WTC11 (cell line): ENCODE measurements around the gene EMILIN3. TPM values are rescaled to one million over a fixed set of nuclear protein-coding genes. Genes with fewer than 3 reads are reported as not detected.

Experiments
- ATAC-seq: fragments of 200-7000 bp; cut with Tn5 transposase; 2 replicates; pipeline ENCODE4 v1.10.0; 2021; ENCODE audit warnings: mild to moderate bottlenecking, moderate library complexity
- CTCF ChIA-PET: fragments of 300-600 bp; sonication (Branson Sonifier 250); formaldehyde crosslinking; loops from one replicate; lab custom pipeline; 2021; ENCODE audit warnings: antibody characterized with exemption; lab: Charles Lee
- POLR2A ChIA-PET: fragments of 350-600 bp; sonication (Branson Sonifier 250); formaldehyde crosslinking; loops from one replicate; lab custom pipeline; 2021; ENCODE audit warnings: antibody characterized with exemption; lab: Charles Lee
- DNase-seq: peaks from one replicate; pipeline ENCODE4 v3.0.0; 2021; ENCODE audit warnings: low spot score
- H3K27ac Mint-ChIP-seq: 2 replicates; pipeline ENCODE4 v1.8.0; 2021; ENCODE audit warnings: mixed read lengths
- H3K27me3 Mint-ChIP-seq: 2 replicates; pipeline ENCODE4 v1.8.0; 2021; ENCODE audit warnings: low read depth, mild to moderate bottlenecking, moderate library complexity, mixed read lengths
- H3K36me3 Mint-ChIP-seq: 2 replicates; pipeline ENCODE4 v1.8.0; 2021; ENCODE audit warnings: mixed read lengths
- H3K4me1 Mint-ChIP-seq: 2 replicates; pipeline ENCODE4 v1.8.0; 2022; ENCODE audit warnings: mixed read lengths
- H3K4me3 Mint-ChIP-seq: 2 replicates; pipeline ENCODE4 v1.8.0; 2021; ENCODE audit warnings: mild to moderate bottlenecking, moderate library complexity, mixed read lengths
- H3K9me3 Mint-ChIP-seq: 2 replicates; pipeline ENCODE4 v1.8.0; 2021; ENCODE audit warnings: mixed read lengths
- E2F1 ChIP-seq: sonication (generic); formaldehyde crosslinking; IDR thresholded peaks from 2 replicates; pipeline ENCODE4 v1.8.0; 2022; ENCODE audit warnings: mild to moderate bottlenecking, missing genetic modification reagents
- FOXK1 ChIP-seq: sonication (generic); formaldehyde crosslinking; IDR thresholded peaks from 2 replicates; pipeline ENCODE4 v1.8.0; 2022; ENCODE audit warnings: mild to moderate bottlenecking, moderate library complexity, missing genetic modification reagents
- GABPB1 ChIP-seq: sonication (generic); formaldehyde crosslinking; IDR thresholded peaks from 2 replicates; pipeline ENCODE4 v1.8.1; 2023; ENCODE audit warnings: mild to moderate bottlenecking, missing genetic modification reagents
- IRF1 ChIP-seq: sonication (generic); formaldehyde crosslinking; IDR thresholded peaks from 2 replicates; pipeline ENCODE4 v1.8.0; 2023; ENCODE audit warnings: missing genetic modification reagents
- JUN ChIP-seq: sonication (generic); formaldehyde crosslinking; IDR thresholded peaks from 2 replicates; pipeline ENCODE4 v1.8.0; 2023; ENCODE audit warnings: mild to moderate bottlenecking, missing genetic modification reagents
- NFE2L1 ChIP-seq: sonication (generic); formaldehyde crosslinking; IDR thresholded peaks from 2 replicates; pipeline ENCODE4 v1.8.1; 2023; ENCODE audit warnings: missing genetic modification reagents
- NR2C2 ChIP-seq: sonication (generic); formaldehyde crosslinking; IDR thresholded peaks from 2 replicates; pipeline ENCODE4 v1.8.0; 2022; ENCODE audit warnings: mild to moderate bottlenecking, missing genetic modification reagents
- TCF7 ChIP-seq: sonication (generic); formaldehyde crosslinking; IDR thresholded peaks from 2 replicates; pipeline ENCODE4 v1.8.0; 2022; ENCODE audit warnings: mild to moderate bottlenecking, low read depth, missing genetic modification reagents, moderate library complexity
- TEAD4 ChIP-seq: sonication (generic); formaldehyde crosslinking; IDR thresholded peaks from 2 replicates; pipeline ENCODE4 v1.8.0; 2022; ENCODE audit warnings: mild to moderate bottlenecking, missing genetic modification reagents
- TP53 ChIP-seq: sonication (generic); formaldehyde crosslinking; IDR thresholded peaks from 2 replicates; pipeline ENCODE4 v1.8.1; 2023; ENCODE audit warnings: mild to moderate bottlenecking, missing genetic modification reagents
- ZBTB43 ChIP-seq: sonication (generic); formaldehyde crosslinking; IDR thresholded peaks from 2 replicates; pipeline ENCODE4 v1.8.1; 2023; ENCODE audit warnings: mild to moderate bottlenecking, missing genetic modification reagents
- ZNF138 ChIP-seq: sonication (generic); formaldehyde crosslinking; conservative IDR thresholded peaks from 2 replicates; pipeline ENCODE4 v1.8.1; 2022; ENCODE audit warnings: mild to moderate bottlenecking, moderate library complexity, missing genetic modification reagents
- ZNF232 ChIP-seq: sonication (generic); formaldehyde crosslinking; IDR thresholded peaks from 2 replicates; pipeline ENCODE4 v1.8.0; 2022; ENCODE audit warnings: mild to moderate bottlenecking, missing genetic modification reagents
- ZNF416 ChIP-seq: fragments of 250-450 bp; sonication (Bioruptor Pico); IDR thresholded peaks from 2 replicates; pipeline ENCODE4 v1.9.0; 2021; ENCODE audit warnings: mild to moderate bottlenecking, inconsistent platforms
- ZNF423 ChIP-seq: fragments of 250-450 bp; sonication (Bioruptor Pico); IDR thresholded peaks from 2 replicates; pipeline ENCODE4 v2.1.2; 2022; ENCODE audit warnings: mild to moderate bottlenecking, moderate library complexity
- ZNF512 ChIP-seq: sonication (generic); formaldehyde crosslinking; IDR thresholded peaks from 2 replicates; pipeline ENCODE4 v1.8.1; 2022; ENCODE audit warnings: missing genetic modification reagents, borderline replicate concordance
- total RNA-seq: library from RNA; stranded (reverse); gene quantifications from 3 replicates; pipeline ENCODE4 v1.2.3, GENCODE V29; 2021
- TF ChIP-seq, protein P1 (sequence below): sonication (generic); formaldehyde crosslinking; IDR thresholded peaks from 2 replicates; pipeline ENCODE4 v1.8.0; 2022; ENCODE audit warnings: mild to moderate bottlenecking, missing genetic modification reagents
- TF ChIP-seq, protein P2 (sequence below): sonication (generic); formaldehyde crosslinking; IDR thresholded peaks from 2 replicates; pipeline ENCODE4 v1.8.0; 2022; ENCODE audit warnings: mild to moderate bottlenecking, missing genetic modification reagents
- TF ChIP-seq, protein P3 (sequence below): sonication (generic); formaldehyde crosslinking; IDR thresholded peaks from 2 replicates; pipeline ENCODE4 v1.8.1; 2022; ENCODE audit warnings: mild to moderate bottlenecking, missing genetic modification reagents, moderate library complexity, borderline replicate concordance

The EMILIN3 gene
- total RNA-seq, 1 experiment from 2014 or later: 5.5 TPM

DNA sequence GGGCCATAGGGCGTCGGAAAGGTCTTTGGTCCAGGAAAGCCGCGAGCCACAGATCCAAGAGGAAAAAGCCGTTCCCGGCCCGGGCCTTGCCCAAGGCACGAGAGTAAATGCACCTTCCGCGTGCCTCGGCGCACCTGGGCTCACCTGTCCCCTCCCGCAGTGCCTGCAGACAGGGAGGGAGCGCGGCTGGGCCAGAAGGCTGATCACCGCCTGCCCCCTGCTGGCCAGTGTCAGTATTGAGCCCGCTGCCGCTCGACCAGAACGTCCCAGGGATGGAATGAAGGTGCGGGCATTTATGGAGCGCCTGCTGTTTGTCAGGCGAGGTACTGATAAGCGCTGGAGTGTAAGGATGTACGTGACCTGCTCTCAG, 26.7 kb downstream of the EMILIN3 start (continued):
- TF ChIP-seq, protein P1, sequence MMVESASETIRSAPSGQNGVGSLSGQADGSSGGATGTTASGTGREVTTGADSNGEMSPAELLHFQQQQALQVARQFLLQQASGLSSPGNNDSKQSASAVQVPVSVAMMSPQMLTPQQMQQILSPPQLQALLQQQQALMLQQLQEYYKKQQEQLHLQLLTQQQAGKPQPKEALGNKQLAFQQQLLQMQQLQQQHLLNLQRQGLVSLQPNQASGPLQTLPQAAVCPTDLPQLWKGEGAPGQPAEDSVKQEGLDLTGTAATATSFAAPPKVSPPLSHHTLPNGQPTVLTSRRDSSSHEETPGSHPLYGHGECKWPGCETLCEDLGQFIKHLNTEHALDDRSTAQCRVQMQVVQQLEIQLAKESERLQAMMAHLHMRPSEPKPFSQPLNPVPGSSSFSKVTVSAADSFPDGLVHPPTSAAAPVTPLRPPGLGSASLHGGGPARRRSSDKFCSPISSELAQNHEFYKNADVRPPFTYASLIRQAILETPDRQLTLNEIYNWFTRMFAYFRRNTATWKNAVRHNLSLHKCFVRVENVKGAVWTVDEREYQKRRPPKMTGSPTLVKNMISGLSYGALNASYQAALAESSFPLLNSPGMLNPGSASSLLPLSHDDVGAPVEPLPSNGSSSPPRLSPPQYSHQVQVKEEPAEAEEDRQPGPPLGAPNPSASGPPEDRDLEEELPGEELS (CRISPR knock-in tag): peak; percentile 93
- TF ChIP-seq ZNF138 (CRISPR knock-in tag) (peak; percentile 88; the same call in 1 of the 2 replicates), ZBTB43 (CRISPR knock-in tag) (peak; percentile 86), NR2C2 (CRISPR knock-in tag) (no peak), ZNF423 (CRISPR knock-in tag) (peak; percentile 22; the same call in 1 of the 2 replicates), NFE2L1 (CRISPR knock-in tag) (peak; percentile 91), ZNF232 (CRISPR knock-in tag) (peak; percentile 91; the same call in 1 of the 2 replicates), ZNF512 (no peak), TCF7 (no peak), TEAD4 (CRISPR knock-in tag) (0 out of 2 replicates have a peak, but pooled peaks have one; percentile 45), FOXK1 (CRISPR knock-in tag) (peak; percentile 89), IRF1 (CRISPR knock-in tag) (0 out of 2 replicates have a peak, but pooled peaks have one; percentile 40)
- TF ChIP-seq, protein P2, sequence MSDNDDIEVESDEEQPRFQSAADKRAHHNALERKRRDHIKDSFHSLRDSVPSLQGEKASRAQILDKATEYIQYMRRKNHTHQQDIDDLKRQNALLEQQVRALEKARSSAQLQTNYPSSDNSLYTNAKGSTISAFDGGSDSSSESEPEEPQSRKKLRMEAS (CRISPR knock-in tag): peak; percentile 99

DNA sequence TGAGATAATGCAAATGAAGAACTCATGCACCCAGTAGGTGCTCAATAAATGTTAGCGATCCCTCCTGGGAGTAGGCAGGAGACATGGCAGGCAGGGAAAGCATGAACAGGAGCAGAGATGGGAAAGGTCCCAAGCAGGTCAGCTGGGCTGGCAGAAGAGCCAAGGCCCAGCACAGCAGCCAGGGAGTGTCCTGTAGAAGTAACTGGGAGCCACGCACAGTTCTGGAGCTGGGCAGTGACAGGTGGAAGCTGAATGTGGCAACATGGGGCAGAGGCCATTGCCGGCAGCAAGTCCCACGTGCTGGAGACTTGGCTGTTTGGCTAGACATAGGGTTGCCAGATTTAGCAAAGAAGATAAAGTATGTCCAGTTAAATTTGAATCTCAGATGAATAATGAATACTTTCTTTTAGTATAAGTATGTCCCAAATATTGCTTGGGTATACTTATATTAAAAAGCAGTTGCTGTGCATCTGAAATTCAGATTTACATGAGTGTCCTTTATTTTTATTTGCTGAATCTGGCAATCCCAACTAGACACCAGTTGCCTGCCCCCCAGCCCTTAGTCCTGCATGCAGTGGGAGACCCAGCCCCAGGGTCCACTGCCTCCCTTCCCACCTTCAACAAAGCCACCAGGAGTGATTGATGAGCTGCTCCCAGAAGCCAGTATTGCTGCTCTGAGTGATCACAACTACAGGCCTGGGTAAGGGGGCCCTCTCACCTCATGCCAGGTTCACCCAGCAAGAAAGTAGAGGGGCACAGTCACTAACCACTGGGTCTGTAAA, 29.7 kb downstream of the EMILIN3 start:
- CTCF ChIA-PET: interaction anchor here (0.6 to 5.6 kb wide), 4 partner anchors 23 to 201 kb away, joined by 3 to 126 read pairs (median 48); no protein-coding TSS in a partner anchor

More for the DNA sequence above, 29.7 kb downstream of the EMILIN3 start:
- no peak for ATAC-seq
- POLR2A ChIA-PET: interaction anchor here (0.6 kb wide), 1 partner anchor 10 kb away, joined by 5 read pairs; no protein-coding TSS in a partner anchor
- DNase-seq: no peak
- no peak for TF ChIP-seq TP53 (CRISPR knock-in tag)
- TF ChIP-seq ZNF416 (CRISPR knock-in tag): no peak
- TF ChIP-seq, protein P3, sequence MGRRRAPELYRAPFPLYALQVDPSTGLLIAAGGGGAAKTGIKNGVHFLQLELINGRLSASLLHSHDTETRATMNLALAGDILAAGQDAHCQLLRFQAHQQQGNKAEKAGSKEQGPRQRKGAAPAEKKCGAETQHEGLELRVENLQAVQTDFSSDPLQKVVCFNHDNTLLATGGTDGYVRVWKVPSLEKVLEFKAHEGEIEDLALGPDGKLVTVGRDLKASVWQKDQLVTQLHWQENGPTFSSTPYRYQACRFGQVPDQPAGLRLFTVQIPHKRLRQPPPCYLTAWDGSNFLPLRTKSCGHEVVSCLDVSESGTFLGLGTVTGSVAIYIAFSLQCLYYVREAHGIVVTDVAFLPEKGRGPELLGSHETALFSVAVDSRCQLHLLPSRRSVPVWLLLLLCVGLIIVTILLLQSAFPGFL (CRISPR knock-in tag): no peak
- TF ChIP-seq GABPB1 (CRISPR knock-in tag): no peak
- no peak for TF ChIP-seq E2F1 (CRISPR knock-in tag)
- TF ChIP-seq JUN (CRISPR knock-in tag): no peak
- no peak overlapping the region for H3K27ac Mint-ChIP-seq
- H3K4me1 Mint-ChIP-seq: peaks cover 6% of the 10 kb centered on the region
- H3K27me3 Mint-ChIP-seq: peaks cover 8% of the 10 kb centered on the region
- no peaks in the 10 kb centered on the region for H3K36me3 Mint-ChIP-seq
- no peak overlapping the region for H3K4me3 Mint-ChIP-seq
- H3K9me3 Mint-ChIP-seq: no peaks in the 10 kb centered on the region
